Adrenal gland (tissue), 5 donors: ENCODE measurements around the gene COPZ1.

Experiments used
- CTCF ChIP-seq, 6 experiments: fragments of 450-650 bp in 4 of 6; fragments of 200-600 bp in 2 of 6; sonication (generic) in 1 of 6; IDR thresholded peaks; 1 replicate in 5 of 6; 2 replicates in 1 of 6; pipeline versions ENCODE4 v1.5.1 to v1.8.0; 2016 to 2021; ENCODE audit warnings: antibody characterized with exemption in 6 of 6, mild to moderate bottlenecking in 2 of 6, moderate library complexity in 1 of 6
- POLR2A ChIP-seq, 2 donors: fragments of 450-650 bp; IDR thresholded peaks; one replicate each; pipeline ENCODE4 v1.6.1; 2017; ENCODE audit warnings: antibody characterized with exemption in 2 of 2, mild to moderate bottlenecking in 2 of 2, moderate library complexity in 1 of 2
- donor health status: DM: no; HTN: no; CAD: no.

- TF ChIP-seq CTCF (IDR thresholded peaks at IDR 0.05) (no peak), POLR2A (IDR thresholded peaks at IDR 0.05) (no peak)
Measured at GRCh38 chr12:54349036-54349435, 24.1 kb downstream of the COPZ1 start.
